ENCODE results near the gene INSYN1. TPM values are rescaled to one million over a fixed set of nuclear protein-coding genes. Genes with fewer than 3 reads are reported as not detected.

The INSYN1 gene
- total and polyA plus RNA-seq, 5 experiments from 2014 or later: not detected

DNA sequence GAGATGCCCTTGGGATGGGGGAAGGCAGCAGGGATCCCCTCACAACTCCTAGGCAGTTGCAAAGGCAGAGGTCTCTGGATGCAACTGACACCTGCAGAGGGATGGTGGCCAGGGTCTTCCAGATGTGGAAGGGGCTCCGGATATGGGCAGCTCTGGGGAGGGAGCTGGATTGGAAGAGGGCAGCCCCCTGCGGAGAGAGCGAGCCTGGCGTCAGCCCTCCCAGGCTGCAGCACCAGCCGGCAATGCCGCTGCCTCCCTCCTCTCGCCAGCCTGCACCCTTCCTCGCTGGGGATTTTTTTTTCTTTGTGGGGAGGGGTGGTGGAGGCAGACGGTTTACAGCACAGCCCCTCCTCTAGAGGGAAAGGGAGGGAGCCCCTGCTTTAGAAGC lies 1.6 kb downstream of the INSYN1 start:
- no peak for DNase-seq
- Mint-ChIP-seq H3K27ac (no peak overlapping the region), H3K9me3 (peaks cover 0 to 2% (median 0%) of the 10 kb centered on the region in 9 donors), H3K4me1 (peaks cover 0 to 11% (median 0%) of the 10 kb centered on the region in 4 donors), H3K36me3 (no peaks in the 10 kb centered on the region), H3K27me3 (peaks cover 34 to 73% (median 54%) of the 10 kb centered on the region in 5 donors), H3K4me3 (peak overlapping the region in 5 of 10 donors; percentile 22 to 55 (median 41))
- POLR2A ChIA-PET: no interaction called here
- ATAC-seq: no peak

- Mint-ChIP-seq H3K9me3 (peaks cover 0 to 2% (median 0%) of the 10 kb centered on the region in 9 donors), H3K36me3 (no peaks in the 10 kb centered on the region), H3K27ac (no peak overlapping the region), H3K4me1 (peaks cover 0 to 11% (median 0%) of the 10 kb centered on the region in 4 donors), H3K4me3 (peak overlapping the region in 3 of 10 donors; percentile 22 to 53 (median 45)), H3K27me3 (peaks cover 32 to 73% (median 60%) of the 10 kb centered on the region in 5 donors)
- POLR2A ChIA-PET: no interaction called here
- ATAC-seq (no peak), DNase-seq (no peak)
Observed at GRCh38 chr15:73750951-73751350, 2.2 kb downstream of the INSYN1 start.

- DNase-seq (peak in 1 of 10 donors; percentile 55), ATAC-seq (no peak)
- no peaks in the 10 kb centered on the region for H3K36me3 Mint-ChIP-seq
- H3K4me1 Mint-ChIP-seq: peaks cover 0 to 11% (median 0%) of the 10 kb centered on the region in 4 donors
- H3K27ac Mint-ChIP-seq: no peak overlapping the region
- POLR2A ChIA-PET: no interaction called here
- peaks cover 28 to 73% (median 61%) of the 10 kb centered on the region in 5 donors for H3K27me3 Mint-ChIP-seq
- peak overlapping the region in 2 of 10 donors; percentile 12 to 18 for H3K4me3 Mint-ChIP-seq
- peaks cover 0 to 2% (median 0%) of the 10 kb centered on the region in 9 donors for H3K9me3 Mint-ChIP-seq
Observed at GRCh38 chr15:73750438-73750837, 2.7 kb downstream of the INSYN1 start.

- ATAC-seq: no peak
- POLR2A ChIA-PET: no interaction called here
Observed at GRCh38 chr15:73749971-73750370, 3.2 kb downstream of the INSYN1 start.

GRCh38 chr15:73749533-73749932 lies 3.6 kb downstream of the INSYN1 start:
- Mint-ChIP-seq H3K4me1 (peaks cover 0 to 11% (median 0%) of the 10 kb centered on the region in 4 donors), H3K27ac (no peak overlapping the region), H3K27me3 (peaks cover 27 to 69% (median 59%) of the 10 kb centered on the region in 5 donors), H3K36me3 (no peaks in the 10 kb centered on the region), H3K4me3 (no peak overlapping the region), H3K9me3 (peaks cover 0 to under 1% (median 0%) of the 10 kb centered on the region in 9 donors)
- DNase-seq: no peak
- POLR2A ChIA-PET: no interaction called here
- ATAC-seq: no peak

More at GRCh38 chr15:73749971-73750370, 3.2 kb downstream of the INSYN1 start:
- Mint-ChIP-seq H3K27ac (no peak overlapping the region), H3K4me3 (no peak overlapping the region), H3K27me3 (peaks cover 29 to 73% (median 63%) of the 10 kb centered on the region in 5 donors), H3K36me3 (no peaks in the 10 kb centered on the region), H3K9me3 (peaks cover 0 to 2% (median 0%) of the 10 kb centered on the region in 9 donors), H3K4me1 (peaks cover 0 to 11% (median 0%) of the 10 kb centered on the region in 4 donors)
- DNase-seq: peak in 1 of 10 donors; percentile 1

DNA sequence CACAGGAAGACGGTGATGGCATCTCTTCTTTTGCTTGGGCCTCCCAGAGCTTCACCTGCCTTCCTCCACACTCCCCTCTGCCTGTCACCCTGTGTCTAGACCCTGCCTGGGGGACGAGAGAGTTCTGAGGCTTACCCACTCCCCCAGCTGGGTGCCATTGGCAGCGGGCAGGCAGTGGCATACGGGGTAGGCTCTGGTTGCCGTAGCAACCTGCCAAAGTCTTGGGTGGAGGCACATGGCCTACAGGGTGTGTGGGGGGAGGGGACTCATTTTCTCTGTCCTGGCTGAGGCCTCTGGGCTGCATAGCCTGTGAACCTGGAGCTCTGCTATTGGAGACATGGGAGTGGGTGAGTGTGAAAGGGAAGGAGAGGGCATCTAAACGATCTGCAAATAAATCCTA lies 4.4 kb downstream of the INSYN1 start:
- no peak overlapping the region for H3K27ac Mint-ChIP-seq
- no peak for DNase-seq
- no peaks in the 10 kb centered on the region for H3K36me3 Mint-ChIP-seq
- H3K27me3 Mint-ChIP-seq: peaks cover 20 to 61% (median 53%) of the 10 kb centered on the region in 5 donors
- no peaks in the 10 kb centered on the region for H3K9me3 Mint-ChIP-seq
- POLR2A ChIA-PET: no interaction called here
- peaks cover 0 to 7% (median 0%) of the 10 kb centered on the region in 4 donors for H3K4me1 Mint-ChIP-seq
- H3K4me3 Mint-ChIP-seq: no peak overlapping the region
- no peak for ATAC-seq

GRCh38 chr15:73747847-73748590 lies 5.1 kb downstream of the INSYN1 start:
- Mint-ChIP-seq H3K4me3 (no peak overlapping the region), H3K4me1 (peaks cover 0 to 5% (median 0%) of the 10 kb centered on the region in 4 donors), H3K27ac (no peak overlapping the region), H3K9me3 (no peaks in the 10 kb centered on the region), H3K27me3 (peaks cover 17 to 55% (median 49%) of the 10 kb centered on the region in 5 donors), H3K36me3 (no peaks in the 10 kb centered on the region)
- ATAC-seq: no peak
- no peak for DNase-seq
- POLR2A ChIA-PET: no interaction called here

- Mint-ChIP-seq H3K27me3 (peaks cover 17 to 58% (median 49%) of the 10 kb centered on the region in 5 donors), H3K4me3 (no peak overlapping the region), H3K9me3 (no peaks in the 10 kb centered on the region), H3K27ac (no peak overlapping the region), H3K36me3 (no peaks in the 10 kb centered on the region), H3K4me1 (peaks cover 0 to 5% (median 0%) of the 10 kb centered on the region in 4 donors)
- DNase-seq (no peak), ATAC-seq (no peak)
- POLR2A ChIA-PET: no interaction called here
Observed at GRCh38 chr15:73746883-73747282, 6.3 kb downstream of the INSYN1 start.

DNA sequence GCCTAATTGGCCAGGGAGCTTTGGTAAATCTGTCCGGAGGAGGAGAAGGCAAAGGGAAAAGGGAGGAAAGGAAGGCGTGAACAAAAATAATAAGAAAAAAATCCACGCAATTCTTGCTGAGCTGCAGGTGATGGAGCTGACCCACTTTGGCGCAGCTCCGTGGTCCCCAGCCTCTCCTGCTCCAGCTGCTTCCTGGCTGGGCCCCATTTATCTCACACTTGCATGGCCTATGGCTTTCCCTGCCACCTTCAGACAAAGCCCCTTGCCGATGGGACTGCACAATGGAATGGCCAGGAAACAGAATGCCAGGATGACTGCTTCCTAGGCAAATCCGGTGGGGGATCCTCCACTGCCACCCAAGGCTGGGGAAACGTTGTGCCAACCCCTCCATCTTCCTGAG lies 6.9 kb downstream of the INSYN1 start:
- H3K4me3 Mint-ChIP-seq: no peak overlapping the region
- H3K27ac Mint-ChIP-seq: no peak overlapping the region
- H3K4me1 Mint-ChIP-seq: peaks cover 0 to 3% (median 0%) of the 10 kb centered on the region in 4 donors
- no peak for ATAC-seq
- peaks cover 17 to 64% (median 48%) of the 10 kb centered on the region in 5 donors for H3K27me3 Mint-ChIP-seq
- POLR2A ChIA-PET: no interaction called here
- H3K36me3 Mint-ChIP-seq: no peaks in the 10 kb centered on the region
- DNase-seq: no peak
- H3K9me3 Mint-ChIP-seq: no peaks in the 10 kb centered on the region

DNA sequence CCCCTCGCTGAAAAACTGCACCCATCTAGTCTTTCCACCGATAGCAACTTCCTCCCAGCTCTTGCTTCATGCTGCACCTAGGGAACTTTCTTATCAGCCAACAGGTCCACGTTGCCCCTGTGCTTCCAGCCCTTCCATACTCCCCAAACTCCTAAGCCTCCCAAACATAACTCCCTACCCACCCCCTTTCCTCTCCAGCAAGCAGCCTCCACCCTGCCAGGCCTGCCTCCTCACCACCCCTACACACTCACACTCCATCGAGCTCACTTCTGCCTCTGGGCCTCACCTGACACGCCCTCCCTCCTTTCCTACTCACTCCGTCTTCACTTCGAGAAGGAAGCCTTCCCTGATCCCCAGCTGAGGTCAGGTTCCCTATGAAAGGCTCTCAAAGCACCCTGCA lies 8.1 kb downstream of the INSYN1 start:
- DNase-seq (no peak), ATAC-seq (no peak)
- Mint-ChIP-seq H3K36me3 (no peaks in the 10 kb centered on the region), H3K9me3 (no peaks in the 10 kb centered on the region), H3K27ac (no peak overlapping the region), H3K4me3 (no peak overlapping the region), H3K27me3 (peaks cover 9 to 63% (median 40%) of the 10 kb centered on the region in 5 donors), H3K4me1 (no peaks in the 10 kb centered on the region)
- POLR2A ChIA-PET: no interaction called here

GRCh38 chr15:73744293-73744692 lies 8.9 kb downstream of the INSYN1 start:
- no peak for ATAC-seq
- Mint-ChIP-seq H3K4me3 (no peak overlapping the region), H3K36me3 (no peaks in the 10 kb centered on the region), H3K27ac (no peak overlapping the region), H3K9me3 (no peaks in the 10 kb centered on the region), H3K4me1 (no peaks in the 10 kb centered on the region), H3K27me3 (peaks cover 9 to 55% (median 33%) of the 10 kb centered on the region in 5 donors)
- POLR2A ChIA-PET: no interaction called here
- DNase-seq: no peak

DNA sequence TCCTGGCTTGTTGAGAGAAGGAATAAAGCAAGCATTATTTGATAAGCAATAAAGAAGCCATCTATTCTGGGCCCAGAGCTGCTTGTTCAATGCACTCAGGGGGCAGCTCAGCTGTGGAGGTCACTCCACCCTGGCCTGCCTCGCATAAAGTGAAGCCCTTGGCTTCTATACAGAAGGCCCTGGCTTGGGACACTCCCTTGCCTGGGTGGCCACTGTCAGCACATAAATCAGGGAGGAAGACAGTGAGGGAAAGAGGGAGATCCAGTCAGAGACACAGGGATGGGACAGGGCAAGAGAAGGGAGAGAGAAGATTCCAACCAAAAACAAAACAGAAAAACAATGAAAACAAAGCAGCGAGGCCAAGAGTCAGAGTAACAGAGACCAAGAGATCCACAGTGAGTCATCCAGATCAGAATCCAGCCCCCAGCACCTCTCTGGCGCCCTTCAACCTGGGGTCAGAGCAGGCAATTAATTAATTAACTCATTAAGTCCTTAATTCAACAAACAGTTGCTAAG lies 11.8 kb downstream of the INSYN1 start:
- ATAC-seq (no peak), DNase-seq (no peak)
- Mint-ChIP-seq H3K27ac (peak overlapping the region in 1 of 10 donors; percentile 58), H3K27me3 (peaks cover 2 to 29% (median 20%) of the 10 kb centered on the region in 5 donors), H3K9me3 (no peaks in the 10 kb centered on the region), H3K36me3 (no peaks in the 10 kb centered on the region), H3K4me1 (no peaks in the 10 kb centered on the region), H3K4me3 (no peak overlapping the region)
- POLR2A ChIA-PET: no interaction called here
